Upper lobe of right lung (tissue), 1 donor: ENCODE results near the gene LRFN2. TPM values are rescaled to one million over a fixed set of nuclear protein-coding genes. Genes with fewer than 3 reads are reported as not detected.

Source experiments
- ATAC-seq: fragments of 200-7000 bp; cut with Tn5 transposase; one replicate; pipeline ENCODE4 v1.9.1; 2020; ENCODE audit warnings: mild to moderate bottlenecking, moderate library complexity
- DNase-seq: peaks from one replicate; pipeline ENCODE4 v3.0.0-alpha.2; 2020
- H3K27ac ChIP-seq: fragments of 200-600 bp; one replicate; pipeline ENCODE4 v1.8.0; 2022
- H3K27me3 ChIP-seq: fragments of 200-600 bp; one replicate; pipeline ENCODE4 v1.8.0; 2022; ENCODE audit warnings: mild to moderate bottlenecking
- H3K36me3 ChIP-seq: fragments of 200-600 bp; one replicate; pipeline ENCODE4 v1.8.0; 2022
- H3K4me1 ChIP-seq: fragments of 200-600 bp; one replicate; pipeline ENCODE4 v1.8.0; 2022
- H3K4me3 ChIP-seq: fragments of 200-600 bp; one replicate; pipeline ENCODE4 v1.8.0; 2022; ENCODE audit warnings: mild to moderate bottlenecking
- H3K9me3 ChIP-seq: fragments of 200-600 bp; one replicate; pipeline ENCODE4 v1.8.0; 2022
- CTCF ChIP-seq: fragments of 200-600 bp; IDR thresholded peaks from one replicate; pipeline ENCODE4 v1.8.0; 2022; ENCODE audit warnings: antibody characterized with exemption
- intact Hi-C: fragments of 100-400 bp; cut with DNase I; formaldehyde crosslinking; loops from one replicate; pipeline ENCODE4 v1.11.0; 2022
- total RNA-seq: library from RNA; stranded (reverse); fragmentation: NEBNext Ultra II Directional; extraction: Animal tissue kit (Norgen Biotek cat#: 25700); gene quantifications from one replicate; pipeline ENCODE4 v1.2.1, GENCODE V29; 2021
- donor health status: DM: no; HTN: yes; CAD: no; lungs with severe emphysema.

Gene LRFN2
- total RNA-seq, 1 donor from 2014 or later: not detected

GRCh38 chr6:40387871-40388264 is 199.3 kb downstream of the LRFN2 start:
- DNase-seq: no peak
- H3K4me1 ChIP-seq: no peaks in the 10 kb centered on the region
- H3K9me3 ChIP-seq: no peaks in the 10 kb centered on the region
- intact Hi-C loops: no loop called here
- H3K36me3 ChIP-seq: no peaks in the 10 kb centered on the region
- TF ChIP-seq CTCF: no peak
- no peak for ATAC-seq
- H3K4me3 ChIP-seq: no peak overlapping the region
- H3K27ac ChIP-seq: no peak overlapping the region
- H3K27me3 ChIP-seq: no peaks in the 10 kb centered on the region

DNA sequence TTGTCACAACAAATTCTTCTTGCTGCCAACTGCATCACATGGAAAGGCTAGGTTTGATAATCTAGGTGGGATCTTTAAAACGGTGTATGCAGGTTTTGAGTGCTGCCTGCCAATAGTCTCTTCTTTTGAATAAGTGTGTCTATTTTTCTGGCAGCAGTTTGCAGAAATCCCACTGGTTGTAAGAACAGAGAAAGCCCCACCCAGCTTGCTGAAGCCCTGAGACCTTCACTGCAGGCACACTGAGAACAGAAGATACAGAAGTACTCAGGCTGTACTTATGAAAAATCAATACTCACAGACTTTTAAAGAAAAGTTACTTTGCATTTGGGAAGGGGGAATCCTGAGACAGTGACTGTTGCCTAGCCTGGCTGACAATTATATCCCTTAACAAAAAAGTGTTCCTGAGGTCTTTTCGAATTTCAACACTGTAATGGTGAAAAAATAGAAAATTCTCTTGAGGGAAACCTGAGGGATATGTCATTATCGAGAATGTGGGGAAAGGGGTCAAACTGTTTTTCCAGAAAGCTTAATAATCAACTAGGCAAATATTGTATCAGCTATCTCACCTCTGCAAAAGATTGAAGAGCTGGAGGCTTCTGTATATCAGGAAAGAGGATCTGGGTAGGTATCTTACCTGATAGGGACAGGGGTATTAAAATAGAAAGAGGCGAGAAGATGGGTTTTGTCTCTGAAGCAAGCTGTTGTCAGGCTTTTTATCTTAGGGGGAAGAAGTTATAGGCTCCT is 199.9 kb downstream of the LRFN2 start:
- H3K4me1 ChIP-seq: no peaks in the 10 kb centered on the region
- H3K9me3 ChIP-seq: no peaks in the 10 kb centered on the region
- no peaks in the 10 kb centered on the region for H3K27me3 ChIP-seq
- intact Hi-C loops: no loop called here
- no peaks in the 10 kb centered on the region for H3K36me3 ChIP-seq
- H3K27ac ChIP-seq: no peak overlapping the region
- DNase-seq: no peak
- no peak for ATAC-seq
- no peak overlapping the region for H3K4me3 ChIP-seq
- TF ChIP-seq CTCF: no peak

GRCh38 chr6:40386200-40386599 is 201.0 kb downstream of the LRFN2 start:
- Histone ChIP-seq H3K36me3 (no peaks in the 10 kb centered on the region), H3K27me3 (no peaks in the 10 kb centered on the region), H3K4me3 (no peak overlapping the region), H3K4me1 (no peaks in the 10 kb centered on the region), H3K27ac (no peak overlapping the region), H3K9me3 (no peaks in the 10 kb centered on the region)
- ATAC-seq (no peak), DNase-seq (no peak)
- intact Hi-C loops: no loop called here
- TF ChIP-seq CTCF: no peak

DNA sequence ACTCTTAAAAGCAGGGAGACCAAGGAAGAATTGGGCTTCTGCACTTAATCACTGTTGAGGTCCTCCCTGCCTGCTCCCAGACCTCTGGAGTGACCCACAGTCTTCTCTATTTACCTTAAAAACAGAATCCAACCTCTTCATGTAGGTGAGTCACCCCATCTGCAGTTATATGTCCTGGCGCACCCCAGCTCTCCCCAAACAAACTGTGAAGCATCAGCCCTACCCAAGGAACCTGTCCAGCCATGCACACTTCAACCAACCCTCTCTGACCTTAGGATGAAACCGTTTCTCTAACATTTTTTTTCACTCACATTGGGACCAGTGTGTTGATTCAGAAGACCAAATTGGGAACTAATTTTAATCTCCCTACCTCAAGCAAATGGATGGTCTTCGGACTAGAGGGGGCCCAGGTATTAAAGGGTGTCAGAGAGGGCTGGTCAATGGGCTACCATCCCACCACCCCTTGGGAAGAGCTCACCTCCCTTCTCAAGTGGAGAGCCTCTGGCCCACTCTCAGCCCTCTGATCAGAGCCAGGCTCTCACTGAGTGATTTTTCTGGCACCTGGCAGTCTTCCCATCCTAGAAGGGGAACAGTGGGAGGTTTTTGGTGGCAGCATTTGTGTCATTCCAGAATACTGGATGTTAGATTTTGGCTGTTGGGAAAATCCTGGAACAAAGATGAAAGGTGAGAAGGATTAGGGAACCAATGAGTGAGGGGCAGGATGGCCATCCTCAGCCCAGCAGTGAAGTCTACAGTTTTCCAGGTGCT is 203.6 kb downstream of the LRFN2 start:
- no peaks in the 10 kb centered on the region for H3K36me3 ChIP-seq
- H3K4me1 ChIP-seq: no peaks in the 10 kb centered on the region
- no peaks in the 10 kb centered on the region for H3K27me3 ChIP-seq
- ATAC-seq (no peak), DNase-seq (no peak)
- no peak overlapping the region for H3K27ac ChIP-seq
- no peaks in the 10 kb centered on the region for H3K9me3 ChIP-seq
- no peak overlapping the region for H3K4me3 ChIP-seq
- intact Hi-C loops: no loop called here
- TF ChIP-seq CTCF: no peak

- Histone ChIP-seq H3K27me3 (no peaks in the 10 kb centered on the region), H3K27ac (no peak overlapping the region), H3K4me1 (no peaks in the 10 kb centered on the region), H3K36me3 (no peaks in the 10 kb centered on the region), H3K4me3 (no peak overlapping the region), H3K9me3 (no peaks in the 10 kb centered on the region)
- DNase-seq (no peak), ATAC-seq (no peak)
- no peak for TF ChIP-seq CTCF
- intact Hi-C loops: no loop called here
Observed at GRCh38 chr6:40380271-40380670, 206.9 kb downstream of the LRFN2 start.
